Heart left ventricle (tissue), 13 donors: Measurements from ENCODE around the gene PCSK5.

Experiments used
- POLR2A ChIP-seq, 2 donors: fragments of 450-650 bp; IDR thresholded peaks; one replicate each; pipeline ENCODE4 v1.6.1; 2017; ENCODE audit warnings: antibody characterized with exemption in 2 of 2, mild to moderate bottlenecking in 2 of 2, moderate library complexity in 2 of 2
- TF ChIP-seq, protein P1 (sequence below), 12 donors: fragments of 200-600 bp; sonication (generic) in 4 of 12; IDR thresholded peaks; one replicate each; pipeline versions ENCODE4 v1.5.0 to v1.8.0; 2018 to 2022; ENCODE audit warnings: antibody characterized with exemption in 12 of 12, mild to moderate bottlenecking in 5 of 12
- donor health status: ischemic (EF 13 %, LVEDD 7.1; RV severe dilation, severe dysfunction).
- donor health status: DM: no; HTN: yes; CAD: no.
- donor health status: DM: no; HTN: no; CAD: no.
- donor health status: ischemic (EF 25% LVEDD 6.9; RV normal size, moderate dysfunction).
- donor health status: ischemic (EF 25% LVEDD 5.7; RV mildly dilated, moderate dysfunction).
- donor health status: ischemic (EF 35%, LVEDD 5.7; RV mildly dilated, moderate dysfunction).
- donor health status: nonischemic (EF 11% LVEDD 7.7; RV severe dilation, severe dysfunction).
- donor health status: DM: yes; HTN: yes; CAD: no.
- donor health status: PGD.
- donor health status: ischemic (EF 29% LVEDD 5.4; RV normal size, mild dysfunction).
- donor health status: nonischemic (EF 23%, LVEDD 6.1; RV moderate dilation, normal function).

DNA sequence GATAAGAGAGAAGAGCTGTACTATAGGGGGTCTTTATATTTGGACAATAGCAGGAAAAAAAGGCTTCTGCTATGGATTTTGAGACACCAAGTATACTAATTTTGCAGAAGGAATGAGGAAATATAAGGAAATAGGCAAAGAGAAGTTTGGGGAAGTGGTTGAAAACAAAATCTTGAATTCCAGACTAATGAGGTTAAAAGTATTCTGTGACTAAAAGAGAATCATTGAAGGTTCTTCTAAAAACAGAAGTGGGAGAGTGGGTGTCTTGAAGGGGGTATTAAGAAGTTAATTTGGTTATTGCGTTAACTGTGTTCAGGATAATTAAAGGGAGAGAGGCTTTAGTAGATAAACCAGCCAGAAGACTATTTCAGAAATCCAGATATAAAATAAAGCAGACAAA is 355.0 kb downstream of the PCSK5 start:
- TF ChIP-seq, protein P1, sequence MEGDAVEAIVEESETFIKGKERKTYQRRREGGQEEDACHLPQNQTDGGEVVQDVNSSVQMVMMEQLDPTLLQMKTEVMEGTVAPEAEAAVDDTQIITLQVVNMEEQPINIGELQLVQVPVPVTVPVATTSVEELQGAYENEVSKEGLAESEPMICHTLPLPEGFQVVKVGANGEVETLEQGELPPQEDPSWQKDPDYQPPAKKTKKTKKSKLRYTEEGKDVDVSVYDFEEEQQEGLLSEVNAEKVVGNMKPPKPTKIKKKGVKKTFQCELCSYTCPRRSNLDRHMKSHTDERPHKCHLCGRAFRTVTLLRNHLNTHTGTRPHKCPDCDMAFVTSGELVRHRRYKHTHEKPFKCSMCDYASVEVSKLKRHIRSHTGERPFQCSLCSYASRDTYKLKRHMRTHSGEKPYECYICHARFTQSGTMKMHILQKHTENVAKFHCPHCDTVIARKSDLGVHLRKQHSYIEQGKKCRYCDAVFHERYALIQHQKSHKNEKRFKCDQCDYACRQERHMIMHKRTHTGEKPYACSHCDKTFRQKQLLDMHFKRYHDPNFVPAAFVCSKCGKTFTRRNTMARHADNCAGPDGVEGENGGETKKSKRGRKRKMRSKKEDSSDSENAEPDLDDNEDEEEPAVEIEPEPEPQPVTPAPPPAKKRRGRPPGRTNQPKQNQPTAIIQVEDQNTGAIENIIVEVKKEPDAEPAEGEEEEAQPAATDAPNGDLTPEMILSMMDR (IDR thresholded peaks at IDR 0.05): no peak
- no peak for TF ChIP-seq POLR2A (IDR thresholded peaks at IDR 0.05)
